Karpas-422 (cell line): ENCODE data around the gene KCNK2. TPM values are rescaled to one million over a fixed set of nuclear protein-coding genes. Genes with fewer than 3 reads are reported as not detected.

Experiments used
- DNase-seq: peaks from one replicate; pipeline ENCODE4 v3.0.0-alpha.2; 2015
- H2AFZ ChIP-seq: fragments of 200-600 bp; sonication (generic); 2 replicates; pipeline ENCODE4 v1.6.1; 2014; ENCODE audit warnings: antibody characterized with exemption, low read length, mixed read lengths
- H3K27ac ChIP-seq: fragments of 200-600 bp; sonication (generic); 2 replicates; pipeline ENCODE4 v1.5.1; 2014; ENCODE audit warnings: mild to moderate bottlenecking, low read length, moderate library complexity
- H3K27me3 ChIP-seq: fragments of 200-600 bp; sonication (generic); 2 replicates; pipeline ENCODE4 v1.6.1; 2014; ENCODE audit warnings: low read length, mixed read lengths
- H3K36me3 ChIP-seq: fragments of 200-600 bp; sonication (generic); 2 replicates; pipeline ENCODE4 v1.6.1; 2014; ENCODE audit warnings: low read length, mixed read lengths; ENCODE audit not compliant: insufficient read depth
- H3K4me1 ChIP-seq: fragments of 200-600 bp; sonication (generic); 2 replicates; pipeline ENCODE4 v1.6.1; 2014; ENCODE audit warnings: mild to moderate bottlenecking, low read length, mixed read lengths
- H3K4me2 ChIP-seq: fragments of 200-600 bp; sonication (generic); 2 replicates; pipeline ENCODE4 v1.6.1; 2014; ENCODE audit warnings: low read length, low read depth, mild to moderate bottlenecking; ENCODE audit not compliant: poor library complexity, severe bottlenecking
- H3K4me3 ChIP-seq: fragments of 200-600 bp; sonication (generic); 2 replicates; pipeline ENCODE4 v1.5.1; 2014; ENCODE audit warnings: mild to moderate bottlenecking, antibody characterized with exemption, low read length, mixed read lengths
- H3K79me2 ChIP-seq: fragments of 200-600 bp; sonication (generic); 2 replicates; pipeline ENCODE4 v1.6.1; 2014; ENCODE audit warnings: mild to moderate bottlenecking, low read length, mixed read lengths
- H3K9ac ChIP-seq: fragments of 200-600 bp; sonication (generic); 2 replicates; pipeline ENCODE4 v1.6.0; 2014; ENCODE audit warnings: low read length
- H3K9me2 ChIP-seq: fragments of 200-600 bp; sonication (generic), shearing (Covaris generic); replicated peaks from 2 replicates; pipeline ENCODE4 v1.6.0; 2014; ENCODE audit warnings: mild to moderate bottlenecking, low read length, moderate library complexity; ENCODE audit not compliant: insufficient read depth
- H3K9me3 ChIP-seq: fragments of 300-700, 200-600 bp; sonication (generic); 2 replicates; pipeline ENCODE4 v1.6.1; 2014; ENCODE audit warnings: low read length, mixed read lengths
- H4K20me1 ChIP-seq: fragments of 200-600 bp; sonication (generic); 2 replicates; pipeline ENCODE4 v1.6.1; 2014; ENCODE audit warnings: mild to moderate bottlenecking, antibody characterized with exemption, low read length, low read depth; ENCODE audit not compliant: insufficient read depth
- total RNA-seq: library from RNA; depleted of rRNA; stranded (reverse); fragments of >200 nt; shearing (Covaris generic); gene quantifications from 2 replicates; pipeline ENCODE4 v1.2.3, GENCODE V29; 2014; ENCODE audit warnings: low replicate concordance; rRNA removed

Gene KCNK2
- not detected in 2 replicates for total RNA-seq

GRCh38 chr1:215082532-215083382 is at the start of gene KCNK2:
TSS of gene KCNK2 (plus strand) at chr1:215082737. CDS start at chr1:215083386, 649 bp downstream.
- H3K9ac ChIP-seq: no peak within 1 kb of the TSS
- no peak within 1 kb of the TSS for H3K4me2 ChIP-seq
- no peak within 1 kb of the TSS for H3K4me3 ChIP-seq
- H3K4me1 ChIP-seq: no peaks in the 10 kb centered on the region
- no peaks in the 10 kb centered on the region for H3K79me2 ChIP-seq
- no peak within 1 kb of the TSS for H3K27ac ChIP-seq
- H3K9me2 ChIP-seq: no peaks in the 10 kb centered on the region
- H3K9me3 ChIP-seq: no peaks in the 10 kb centered on the region
- H4K20me1 ChIP-seq: no peaks in the 10 kb centered on the region
- no peak for DNase-seq
- no peaks in the 10 kb centered on the region for H3K36me3 ChIP-seq
- no peak within 1 kb of the TSS for H2AFZ ChIP-seq
- no peaks in the 10 kb centered on the region for H3K27me3 ChIP-seq

- Histone ChIP-seq H3K4me3 (no peak overlapping the region), H3K4me1 (no peaks in the 10 kb centered on the region), H4K20me1 (no peaks in the 10 kb centered on the region), H3K9ac (no peak overlapping the region), H3K9me3 (no peaks in the 10 kb centered on the region), H3K27ac (no peak overlapping the region), H3K27me3 (no peaks in the 10 kb centered on the region), H3K79me2 (no peaks in the 10 kb centered on the region), H2AFZ (no peak overlapping the region), H3K9me2 (no peaks in the 10 kb centered on the region), H3K36me3 (no peaks in the 10 kb centered on the region), H3K4me2 (no peak overlapping the region)
- no peak for DNase-seq
Observed at GRCh38 chr1:215032911-215033526, 49.5 kb upstream of the KCNK2 start.

GRCh38 chr1:215040190-215040589 is 42.3 kb upstream of the KCNK2 start:
- Histone ChIP-seq H3K36me3 (no peaks in the 10 kb centered on the region), H3K27me3 (no peaks in the 10 kb centered on the region), H4K20me1 (no peaks in the 10 kb centered on the region), H3K27ac (no peak overlapping the region), H3K9me3 (no peaks in the 10 kb centered on the region), H2AFZ (no peak overlapping the region), H3K9me2 (no peaks in the 10 kb centered on the region), H3K9ac (no peak overlapping the region), H3K4me3 (no peak overlapping the region), H3K4me2 (no peak overlapping the region), H3K4me1 (no peaks in the 10 kb centered on the region), H3K79me2 (no peaks in the 10 kb centered on the region)
- DNase-seq: no peak

- H4K20me1 ChIP-seq: no peaks in the 10 kb centered on the region
- no peaks in the 10 kb centered on the region for H3K79me2 ChIP-seq
- H3K4me2 ChIP-seq: no peak overlapping the region
- H3K27me3 ChIP-seq: no peaks in the 10 kb centered on the region
- H3K9ac ChIP-seq: no peak overlapping the region
- H3K4me3 ChIP-seq: no peak overlapping the region
- no peaks in the 10 kb centered on the region for H3K4me1 ChIP-seq
- no peak overlapping the region for H3K27ac ChIP-seq
- no peak for DNase-seq
- no peak overlapping the region for H2AFZ ChIP-seq
- no peaks in the 10 kb centered on the region for H3K9me2 ChIP-seq
- no peaks in the 10 kb centered on the region for H3K36me3 ChIP-seq
- H3K9me3 ChIP-seq: no peaks in the 10 kb centered on the region
Observed at GRCh38 chr1:215043401-215043800, 39.1 kb upstream of the KCNK2 start.

GRCh38 chr1:215044151-215044550 is 38.4 kb upstream of the KCNK2 start:
- H3K9me2 ChIP-seq: no peaks in the 10 kb centered on the region
- H3K4me3 ChIP-seq: no peak overlapping the region
- H4K20me1 ChIP-seq: no peaks in the 10 kb centered on the region
- no peak overlapping the region for H2AFZ ChIP-seq
- no peaks in the 10 kb centered on the region for H3K79me2 ChIP-seq
- no peak overlapping the region for H3K27ac ChIP-seq
- DNase-seq: no peak
- no peak overlapping the region for H3K9ac ChIP-seq
- H3K9me3 ChIP-seq: no peaks in the 10 kb centered on the region
- no peaks in the 10 kb centered on the region for H3K4me1 ChIP-seq
- H3K4me2 ChIP-seq: no peak overlapping the region
- H3K27me3 ChIP-seq: no peaks in the 10 kb centered on the region
- no peaks in the 10 kb centered on the region for H3K36me3 ChIP-seq

- no peak for DNase-seq
- H3K79me2 ChIP-seq: no peaks in the 10 kb centered on the region
- H2AFZ ChIP-seq: no peak overlapping the region
- no peak overlapping the region for H3K4me2 ChIP-seq
- H3K4me1 ChIP-seq: no peaks in the 10 kb centered on the region
- no peaks in the 10 kb centered on the region for H4K20me1 ChIP-seq
- H3K4me3 ChIP-seq: no peak overlapping the region
- H3K9ac ChIP-seq: no peak overlapping the region
- H3K27me3 ChIP-seq: no peaks in the 10 kb centered on the region
- H3K9me3 ChIP-seq: no peaks in the 10 kb centered on the region
- H3K36me3 ChIP-seq: no peaks in the 10 kb centered on the region
- no peak overlapping the region for H3K27ac ChIP-seq
- H3K9me2 ChIP-seq: no peaks in the 10 kb centered on the region
Observed at GRCh38 chr1:215045698-215046308, 36.7 kb upstream of the KCNK2 start.

- Histone ChIP-seq H3K9me3 (no peaks in the 10 kb centered on the region), H3K27me3 (no peaks in the 10 kb centered on the region), H3K36me3 (no peaks in the 10 kb centered on the region), H3K4me1 (no peaks in the 10 kb centered on the region), H4K20me1 (no peaks in the 10 kb centered on the region), H3K4me3 (no peak overlapping the region), H3K9ac (no peak overlapping the region), H3K9me2 (no peaks in the 10 kb centered on the region), H2AFZ (no peak overlapping the region), H3K4me2 (no peak overlapping the region), H3K79me2 (no peaks in the 10 kb centered on the region), H3K27ac (no peak overlapping the region)
- no peak for DNase-seq
Observed at GRCh38 chr1:215052256-215053015, 30.1 kb upstream of the KCNK2 start.

GRCh38 chr1:215054266-215054665 is 28.3 kb upstream of the KCNK2 start:
- H3K4me3 ChIP-seq: no peak overlapping the region
- H3K79me2 ChIP-seq: no peaks in the 10 kb centered on the region
- H3K4me2 ChIP-seq: no peak overlapping the region
- no peaks in the 10 kb centered on the region for H3K27me3 ChIP-seq
- H3K9me2 ChIP-seq: no peaks in the 10 kb centered on the region
- H3K27ac ChIP-seq: no peak overlapping the region
- H3K36me3 ChIP-seq: no peaks in the 10 kb centered on the region
- H2AFZ ChIP-seq: no peak overlapping the region
- H4K20me1 ChIP-seq: no peaks in the 10 kb centered on the region
- no peak overlapping the region for H3K9ac ChIP-seq
- H3K9me3 ChIP-seq: no peaks in the 10 kb centered on the region
- no peaks in the 10 kb centered on the region for H3K4me1 ChIP-seq
- no peak for DNase-seq
